Upper lobe of left lung (tissue), 4 donors: ENCODE results near the gene TPRX1.

Experiments used
- EP300 ChIP-seq, 4 donors: sonication (generic); formaldehyde crosslinking; IDR thresholded peaks; one replicate each; pipeline ENCODE4 v1.5.1; 2017; ENCODE audit warnings: antibody characterized with exemption in 4 of 4, control low read depth in 2 of 4
- POLR2A ChIP-seq, 4 donors: fragments of 450-650 bp; IDR thresholded peaks; one replicate each; pipeline ENCODE4 v1.5.1; 2016 to 2017; ENCODE audit warnings: antibody characterized with exemption in 4 of 4, mild to moderate bottlenecking in 2 of 4
- TF ChIP-seq, protein P1 (sequence below), 6 experiments: fragments of 450-650 bp in 4 of 6; fragments of 200-600 bp in 2 of 6; sonication (generic) in 2 of 6; IDR thresholded peaks; one replicate each; pipeline ENCODE4 v1.5.1; 2016 to 2019; ENCODE audit warnings: antibody characterized with exemption in 6 of 6

DNA sequence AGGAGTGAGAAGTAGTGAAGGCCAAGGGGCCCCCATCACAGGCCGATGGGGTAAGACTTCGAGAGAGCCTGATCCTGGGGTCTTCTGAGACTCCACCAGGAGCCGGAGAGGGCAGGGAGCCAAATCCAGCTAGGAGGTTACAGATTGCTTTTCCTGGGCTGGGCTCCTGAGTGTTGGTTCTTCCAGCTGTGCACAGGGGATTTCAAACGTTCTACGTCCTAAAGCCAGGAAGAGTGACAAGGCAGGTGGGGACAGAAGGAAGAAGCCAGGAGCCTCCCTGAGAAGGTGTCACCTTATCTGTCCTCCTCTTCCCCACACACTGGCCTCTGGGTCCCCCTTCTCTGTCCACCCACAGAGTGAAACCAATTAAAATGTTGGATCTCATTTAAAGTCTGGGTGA lies 38.6 kb upstream of the TPRX1 start:
- TF ChIP-seq, protein P1, sequence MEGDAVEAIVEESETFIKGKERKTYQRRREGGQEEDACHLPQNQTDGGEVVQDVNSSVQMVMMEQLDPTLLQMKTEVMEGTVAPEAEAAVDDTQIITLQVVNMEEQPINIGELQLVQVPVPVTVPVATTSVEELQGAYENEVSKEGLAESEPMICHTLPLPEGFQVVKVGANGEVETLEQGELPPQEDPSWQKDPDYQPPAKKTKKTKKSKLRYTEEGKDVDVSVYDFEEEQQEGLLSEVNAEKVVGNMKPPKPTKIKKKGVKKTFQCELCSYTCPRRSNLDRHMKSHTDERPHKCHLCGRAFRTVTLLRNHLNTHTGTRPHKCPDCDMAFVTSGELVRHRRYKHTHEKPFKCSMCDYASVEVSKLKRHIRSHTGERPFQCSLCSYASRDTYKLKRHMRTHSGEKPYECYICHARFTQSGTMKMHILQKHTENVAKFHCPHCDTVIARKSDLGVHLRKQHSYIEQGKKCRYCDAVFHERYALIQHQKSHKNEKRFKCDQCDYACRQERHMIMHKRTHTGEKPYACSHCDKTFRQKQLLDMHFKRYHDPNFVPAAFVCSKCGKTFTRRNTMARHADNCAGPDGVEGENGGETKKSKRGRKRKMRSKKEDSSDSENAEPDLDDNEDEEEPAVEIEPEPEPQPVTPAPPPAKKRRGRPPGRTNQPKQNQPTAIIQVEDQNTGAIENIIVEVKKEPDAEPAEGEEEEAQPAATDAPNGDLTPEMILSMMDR (IDR thresholded peaks at IDR 0.05), result no peak
- TF ChIP-seq EP300 (IDR thresholded peaks at IDR 0.05) (no peak), POLR2A (IDR thresholded peaks at IDR 0.05) (no peak)
